ENCODE results near the gene CLHC1.
"Not testable (repeated sequence)": the region's sequence is repeated elsewhere in the genome, so short reads cannot be mapped to it uniquely, and the experiment has no call there.

CLHC1 gene

DNA sequence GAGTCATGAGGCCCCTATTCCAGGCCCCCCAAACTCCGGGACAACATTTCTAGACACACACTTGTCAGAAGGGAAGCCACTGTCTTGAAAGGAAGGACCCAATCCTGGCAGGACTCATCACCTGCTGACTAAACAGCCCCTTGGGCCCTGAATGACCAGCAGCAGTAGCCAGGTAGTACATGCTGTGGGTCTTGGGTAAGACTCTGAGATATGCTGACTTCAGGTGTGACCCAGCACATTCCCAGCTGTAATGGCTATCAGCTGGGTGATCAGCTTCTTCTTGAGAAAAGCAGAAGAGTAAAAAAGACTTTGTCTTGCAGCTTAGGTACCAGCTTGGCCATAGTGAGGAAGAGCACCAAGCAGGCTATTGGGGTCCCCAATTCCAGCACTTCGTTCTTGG is 35.6 kb downstream of the CLHC1 start:
- no peak for DNase-seq
- Histone ChIP-seq H3K27me3 (replicated peaks; ENCODE audit: insufficient read depth, low read length) (no peaks in the 10 kb centered on the region), H3K36me3 (replicated peaks; ENCODE audit: insufficient read depth, low read length) (no peaks in the 10 kb centered on the region), H2AFZ (ENCODE audit: low read length) (no peak overlapping the region), H3K79me2 (ENCODE audit: low read length) (no peaks in the 10 kb centered on the region), H3K4me1 (ENCODE audit: low read length) (no peaks in the 10 kb centered on the region), H3K27ac (ENCODE audit: low read length) (no peak overlapping the region), H3K9me2 (replicated peaks; ENCODE audit: insufficient read depth, low read length) (no peaks in the 10 kb centered on the region), H3F3A (ENCODE audit: insufficient read depth, low read length) (no peaks in the 10 kb centered on the region), H4K20me1 (ENCODE audit: insufficient read depth, low read length) (no peaks in the 10 kb centered on the region), H3K9me3 (replicated peaks; ENCODE audit: insufficient read depth, low read length) (no peaks in the 10 kb centered on the region), H3K4me3 (ENCODE audit: low read length) (no peak overlapping the region), H3K4me2 (ENCODE audit: low read depth, low read length) (no peak overlapping the region), H3K9ac (ENCODE audit: low read length) (no peak overlapping the region)
- TF ChIP-seq, protein P1, sequence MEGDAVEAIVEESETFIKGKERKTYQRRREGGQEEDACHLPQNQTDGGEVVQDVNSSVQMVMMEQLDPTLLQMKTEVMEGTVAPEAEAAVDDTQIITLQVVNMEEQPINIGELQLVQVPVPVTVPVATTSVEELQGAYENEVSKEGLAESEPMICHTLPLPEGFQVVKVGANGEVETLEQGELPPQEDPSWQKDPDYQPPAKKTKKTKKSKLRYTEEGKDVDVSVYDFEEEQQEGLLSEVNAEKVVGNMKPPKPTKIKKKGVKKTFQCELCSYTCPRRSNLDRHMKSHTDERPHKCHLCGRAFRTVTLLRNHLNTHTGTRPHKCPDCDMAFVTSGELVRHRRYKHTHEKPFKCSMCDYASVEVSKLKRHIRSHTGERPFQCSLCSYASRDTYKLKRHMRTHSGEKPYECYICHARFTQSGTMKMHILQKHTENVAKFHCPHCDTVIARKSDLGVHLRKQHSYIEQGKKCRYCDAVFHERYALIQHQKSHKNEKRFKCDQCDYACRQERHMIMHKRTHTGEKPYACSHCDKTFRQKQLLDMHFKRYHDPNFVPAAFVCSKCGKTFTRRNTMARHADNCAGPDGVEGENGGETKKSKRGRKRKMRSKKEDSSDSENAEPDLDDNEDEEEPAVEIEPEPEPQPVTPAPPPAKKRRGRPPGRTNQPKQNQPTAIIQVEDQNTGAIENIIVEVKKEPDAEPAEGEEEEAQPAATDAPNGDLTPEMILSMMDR (IDR thresholded peaks at IDR 0.05; ENCODE audit: low read length) = no peak
- no peak for TF ChIP-seq EZH2phosphoT487 (IDR thresholded peaks at IDR 0.05; ENCODE audit: low read length)
- TF ChIP-seq EZH2 (optimal IDR thresholded peaks at IDR 0.05; ENCODE audit: low read depth, low read length) = no peak

DNA sequence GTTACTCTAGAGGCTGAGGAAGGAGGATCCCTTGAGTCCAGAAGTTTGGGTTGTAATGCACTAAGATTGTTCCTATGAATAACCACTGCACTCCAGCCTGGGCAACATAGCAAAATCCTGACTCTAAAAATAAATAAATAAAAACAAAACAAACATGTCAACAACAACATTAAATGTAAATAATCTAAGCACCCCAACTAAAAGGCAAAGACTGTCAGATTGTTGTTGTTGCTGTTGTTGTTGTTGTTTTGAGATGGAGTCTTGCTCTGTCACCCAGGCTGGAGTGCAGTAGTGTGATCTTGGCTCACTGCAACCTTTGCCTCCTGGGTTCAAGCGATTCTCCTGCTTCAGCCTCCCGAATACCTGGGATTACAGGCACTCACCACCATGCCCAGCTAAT is 40.2 kb downstream of the CLHC1 start:
- H2AFZ ChIP-seq (ENCODE audit: low read length); H3K27ac ChIP-seq (ENCODE audit: low read length); H3K4me1 ChIP-seq (ENCODE audit: low read length); H3K4me2 ChIP-seq (ENCODE audit: low read depth, low read length); DNase-seq; H3K36me3 ChIP-seq (replicated peaks; ENCODE audit: insufficient read depth, low read length); H3K9ac ChIP-seq (ENCODE audit: low read length); H3K9me2 ChIP-seq (replicated peaks; ENCODE audit: insufficient read depth, low read length); H3F3A ChIP-seq (ENCODE audit: insufficient read depth, low read length); H3K9me3 ChIP-seq (replicated peaks; ENCODE audit: insufficient read depth, low read length); H3K79me2 ChIP-seq (ENCODE audit: low read length); H3K4me3 ChIP-seq (ENCODE audit: low read length); H3K27me3 ChIP-seq (replicated peaks; ENCODE audit: insufficient read depth, low read length); H4K20me1 ChIP-seq (ENCODE audit: insufficient read depth, low read length): not testable (repeated sequence)

DNA sequence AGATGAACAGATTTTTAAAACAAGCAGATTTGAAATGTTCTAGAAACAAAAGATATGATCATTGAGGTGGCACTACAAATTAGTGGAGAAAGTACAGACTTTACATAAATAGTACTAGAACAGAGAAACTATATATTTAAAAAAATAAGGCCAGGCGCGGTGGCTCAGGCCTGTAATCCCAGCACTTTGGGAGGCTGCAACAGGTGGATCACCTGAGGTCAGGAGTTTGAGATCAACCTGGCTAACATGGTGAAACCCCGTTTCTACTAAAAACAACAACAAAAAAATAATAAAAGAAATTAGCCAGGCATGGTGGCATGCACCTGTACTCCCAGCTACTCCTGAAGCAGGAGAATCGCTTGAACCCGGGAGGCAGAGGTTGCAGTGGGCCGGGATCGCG is 45.3 kb downstream of the CLHC1 start:
- H3K79me2 ChIP-seq (ENCODE audit: low read length); H3K4me3 ChIP-seq (ENCODE audit: low read length); DNase-seq; H3F3A ChIP-seq (ENCODE audit: insufficient read depth, low read length); H3K4me1 ChIP-seq (ENCODE audit: low read length); H3K36me3 ChIP-seq (replicated peaks; ENCODE audit: insufficient read depth, low read length); H3K27me3 ChIP-seq (replicated peaks; ENCODE audit: insufficient read depth, low read length); H3K4me2 ChIP-seq (ENCODE audit: low read depth, low read length); H2AFZ ChIP-seq (ENCODE audit: low read length); H3K9me2 ChIP-seq (replicated peaks; ENCODE audit: insufficient read depth, low read length); H4K20me1 ChIP-seq (ENCODE audit: insufficient read depth, low read length); H3K9me3 ChIP-seq (replicated peaks; ENCODE audit: insufficient read depth, low read length); H3K27ac ChIP-seq (ENCODE audit: low read length); H3K9ac ChIP-seq (ENCODE audit: low read length): not testable (repeated sequence)

DNA sequence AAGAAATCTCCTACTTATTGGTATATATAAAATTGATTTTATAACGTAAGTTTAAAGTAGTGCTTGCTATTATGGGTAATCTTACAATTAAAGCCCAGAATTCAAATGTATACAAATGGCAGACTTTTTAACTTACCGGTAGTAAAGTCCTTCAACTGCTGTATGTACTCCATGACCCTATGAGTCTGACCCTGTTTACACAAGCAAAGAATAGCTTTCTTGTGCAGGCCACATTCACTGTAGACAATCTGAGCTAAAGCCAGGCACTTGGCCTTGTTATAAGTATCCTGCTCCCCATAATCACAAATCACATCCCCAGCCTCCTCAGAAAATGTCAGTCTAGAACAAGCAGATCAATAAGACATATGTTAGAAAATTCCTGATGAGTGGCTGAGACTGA is 51.7 kb downstream of the CLHC1 start:
- no peak for DNase-seq
- Histone ChIP-seq H3K36me3 (replicated peaks; ENCODE audit: insufficient read depth, low read length) (no peaks in the 10 kb centered on the region; the same call in 1 of the 2 replicates), H4K20me1 (ENCODE audit: insufficient read depth, low read length) (no peaks in the 10 kb centered on the region), H3K27me3 (replicated peaks; ENCODE audit: insufficient read depth, low read length) (no peaks in the 10 kb centered on the region), H3K9ac (ENCODE audit: low read length) (no peak overlapping the region), H3K9me3 (replicated peaks; ENCODE audit: insufficient read depth, low read length) (no peaks in the 10 kb centered on the region), H3K27ac (ENCODE audit: low read length) (no peak overlapping the region), H3F3A (ENCODE audit: insufficient read depth, low read length) (no peaks in the 10 kb centered on the region), H3K4me1 (ENCODE audit: low read length) (no peaks in the 10 kb centered on the region), H3K4me3 (ENCODE audit: low read length) (no peak overlapping the region), H3K4me2 (ENCODE audit: low read depth, low read length) (no peak overlapping the region), H2AFZ (ENCODE audit: low read length) (no peak overlapping the region), H3K9me2 (replicated peaks; ENCODE audit: insufficient read depth, low read length) (no peaks in the 10 kb centered on the region), H3K79me2 (ENCODE audit: low read length) (no peaks in the 10 kb centered on the region)
- no peak for TF ChIP-seq EZH2phosphoT487 (IDR thresholded peaks at IDR 0.05; ENCODE audit: low read length)
- TF ChIP-seq, protein P1 (IDR thresholded peaks at IDR 0.05; ENCODE audit: low read length) = no peak
- TF ChIP-seq EZH2 (optimal IDR thresholded peaks at IDR 0.05; ENCODE audit: low read depth, low read length) = no peak
